GM23338 (cell line): ENCODE measurements around the gene THRB. TPM values are rescaled to one million over a fixed set of nuclear protein-coding genes. Genes with fewer than 3 reads are reported as not detected.
"Not testable (repeated sequence)": the region's sequence is repeated elsewhere in the genome, so short reads cannot be mapped to it uniquely, and the experiment has no call there.

Experiments used
- ATAC-seq: fragments of 200-7000 bp; cut with Tn5 transposase; 3 replicates; pipeline ENCODE4 v1.9.1; 2020
- DNase-seq: peaks from one replicate; pipeline ENCODE4 v3.0.0-alpha.2; 2015; ENCODE audit warnings: low spot score
- H2AFZ ChIP-seq: fragments of 200-600 bp; sonication (generic); 2 replicates; pipeline ENCODE4 v1.8.0; 2016; ENCODE audit warnings: antibody characterized with exemption, mild to moderate bottlenecking, moderate library complexity
- H3F3A ChIP-seq: fragments of 200-600 bp; sonication (generic); replicated peaks from 2 replicates; pipeline ENCODE4 v1.8.0; 2017; ENCODE audit warnings: antibody characterized with exemption, mixed run types, low read depth
- H3K27ac ChIP-seq: fragments of 200-600 bp; sonication (generic); 2 replicates; pipeline ENCODE4 v1.6.1; 2016; ENCODE audit warnings: low read depth
- H3K27me3 ChIP-seq: fragments of 200-600 bp; sonication (generic); 2 replicates; pipeline ENCODE4 v1.8.0; 2016; ENCODE audit warnings: mild to moderate bottlenecking, mixed run types, moderate library complexity; ENCODE audit not compliant: insufficient read depth
- H3K36me3 ChIP-seq: fragments of 200-600 bp; sonication (generic); 2 replicates; pipeline ENCODE4 v1.8.0; 2016; ENCODE audit warnings: mild to moderate bottlenecking; ENCODE audit not compliant: insufficient read depth
- H3K4me1 ChIP-seq: fragments of 200-600 bp; sonication (generic); 2 replicates; pipeline ENCODE4 v1.8.0; 2016; ENCODE audit warnings: mild to moderate bottlenecking, moderate library complexity; ENCODE audit not compliant: insufficient read depth
- H3K4me2 ChIP-seq: fragments of 200-600 bp; sonication (generic); 2 replicates; pipeline ENCODE4 v1.7.1; 2017; ENCODE audit warnings: mixed run types
- H3K4me3 ChIP-seq: fragments of 200-600 bp; sonication (generic); 2 replicates; pipeline ENCODE4 v1.6.1; 2016; ENCODE audit warnings: mixed run types
- H3K79me2 ChIP-seq: fragments of 200-600 bp; sonication (generic); replicated peaks from 2 replicates; pipeline ENCODE4 v1.8.0; 2017; ENCODE audit warnings: mild to moderate bottlenecking; ENCODE audit not compliant: insufficient read depth
- H3K9me2 ChIP-seq: fragments of 200-600 bp; sonication (generic); 2 replicates; pipeline ENCODE4 v1.8.0; 2017; ENCODE audit not compliant: insufficient read depth
- H4K20me1 ChIP-seq: fragments of 200-600 bp; sonication (generic); replicated peaks from 2 replicates; pipeline ENCODE4 v1.8.0; 2017; ENCODE audit warnings: mild to moderate bottlenecking; ENCODE audit not compliant: insufficient read depth
- H3K27ac Mint-ChIP-seq: 2 replicates; pipeline ENCODE4 v1.8.0; 2020; ENCODE audit warnings: inconsistent platforms, mild to moderate bottlenecking, moderate library complexity, mixed read lengths
- H3K27me3 Mint-ChIP-seq: 3 replicates; pipeline ENCODE4 v1.8.0; 2022; ENCODE audit warnings: low read depth, mild to moderate bottlenecking, moderate library complexity, mixed read lengths, inconsistent platforms; ENCODE audit not compliant: insufficient read depth, poor library complexity
- H3K36me3 Mint-ChIP-seq: 3 replicates; pipeline ENCODE4 v1.8.0; 2021; ENCODE audit warnings: low read depth, mild to moderate bottlenecking, inconsistent platforms, moderate library complexity, mixed read lengths
- H3K4me1 Mint-ChIP-seq: 3 replicates; pipeline ENCODE4 v1.8.0; 2020; ENCODE audit warnings: mild to moderate bottlenecking, inconsistent platforms, mixed read lengths
- H3K4me3 Mint-ChIP-seq: 3 replicates; pipeline ENCODE4 v1.8.0; 2021; ENCODE audit warnings: moderate library complexity, mild to moderate bottlenecking, inconsistent platforms, mixed read lengths
- H3K9me3 Mint-ChIP-seq: 3 replicates; pipeline ENCODE4 v1.8.0; 2020; ENCODE audit warnings: moderate library complexity, mild to moderate bottlenecking, inconsistent platforms, mixed read lengths
- JUNB ChIP-seq: IDR thresholded peaks from one replicate; pipeline ENCODE4 v1.6.1; 2016; ENCODE audit warnings: antibody characterized with exemption; ENCODE audit not compliant: unreplicated experiment
- POLR2AphosphoS5 ChIP-seq: IDR thresholded peaks from 2 replicates; pipeline ENCODE4 v1.6.1; 2016; ENCODE audit warnings: antibody characterized with exemption, low read depth
- ZNF114 ChIP-seq: fragments of 250-450 bp; sonication (Bioruptor Pico); IDR thresholded peaks from 2 replicates; pipeline ENCODE4 v1.5.0; 2020; ENCODE audit warnings: mild to moderate bottlenecking, moderate library complexity
- polyA plus RNA-seq: library from polyadenylated mRNA; unstranded; fragments of >200 nt; fragmentation: Nextera tagmentation; extraction: Ambion mirVana; gene quantifications from 2 replicates; pipeline ENCODE4 v1.2.1, GENCODE V29; 2016
- total RNA-seq: library from RNA; depleted of rRNA; stranded (reverse); fragments of >200 nt; shearing (Covaris generic); gene quantifications from 2 replicates; pipeline ENCODE4 v1.2.3, GENCODE V29; 2014
- TF ChIP-seq, protein P1 (sequence below), 2 experiments: fragments of 200-600 bp in 1 of 2; sonication (generic) in 1 of 2; conservative IDR thresholded peaks; 2 replicates each; pipeline versions ENCODE4 v1.5.1 to v1.6.1; 2016 to 2017; ENCODE audit warnings: antibody characterized with exemption in 2 of 2, low read depth in 2 of 2, mild to moderate bottlenecking in 2 of 2, moderate library complexity in 1 of 2
- TF ChIP-seq, protein P2 (sequence below): IDR thresholded peaks from 2 replicates; pipeline ENCODE4 v1.6.1; 2016; ENCODE audit warnings: antibody characterized with exemption
- TF ChIP-seq, protein P3 (sequence below): IDR thresholded peaks from one replicate; pipeline ENCODE4 v1.6.1; 2018; ENCODE audit warnings: antibody characterized with exemption; ENCODE audit not compliant: unreplicated experiment

THRB gene
- total and polyA plus RNA-seq, 2 experiments from 2014 or later, result 1.7 to 3.2 TPM

DNA sequence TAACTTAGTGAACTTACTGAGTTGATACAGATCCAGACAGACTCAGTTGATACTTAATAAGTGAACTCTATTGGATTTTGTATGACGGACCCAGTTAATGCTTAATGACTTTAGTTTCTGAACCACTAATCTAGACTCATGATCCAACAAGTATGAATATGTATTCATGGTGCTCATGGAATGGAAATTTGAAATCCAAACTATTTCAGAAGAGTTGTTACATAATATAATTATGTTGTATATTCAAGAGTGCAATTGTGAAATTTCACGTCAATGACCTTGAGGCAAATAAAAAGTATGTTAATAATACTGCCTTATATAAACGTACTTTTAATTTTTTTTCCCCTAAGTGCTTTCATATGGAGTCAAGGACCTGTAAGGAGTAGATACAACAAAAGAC, 78.8 kb downstream of the THRB start:
- Histone ChIP-seq H4K20me1 (peaks cover 3% of the 10 kb centered on the region), H3K27ac (no peak overlapping the region), H3K4me1 (0 out of 2 replicates have a peak, but pooled peaks cover 4% of the 10 kb centered on the region), H3K79me2 (no peaks in the 10 kb centered on the region), H3K9me2 (no peaks in the 10 kb centered on the region), H3K36me3 (no peaks in the 10 kb centered on the region), H3K4me3 (no peak overlapping the region), H2AFZ (no peak overlapping the region), H3F3A (no peaks in the 10 kb centered on the region), H3K27me3 (no peaks in the 10 kb centered on the region), H3K4me2 (no peak overlapping the region)
- H3K27ac Mint-ChIP-seq, result no peak overlapping the region
- no peaks in the 10 kb centered on the region for H3K36me3 Mint-ChIP-seq
- no peak overlapping the region for H3K4me3 Mint-ChIP-seq
- no peak for DNase-seq
- TF ChIP-seq JUNB (no peak), ZNF114 (no peak), POLR2AphosphoS5 (no peak)
- TF ChIP-seq, protein P1, sequence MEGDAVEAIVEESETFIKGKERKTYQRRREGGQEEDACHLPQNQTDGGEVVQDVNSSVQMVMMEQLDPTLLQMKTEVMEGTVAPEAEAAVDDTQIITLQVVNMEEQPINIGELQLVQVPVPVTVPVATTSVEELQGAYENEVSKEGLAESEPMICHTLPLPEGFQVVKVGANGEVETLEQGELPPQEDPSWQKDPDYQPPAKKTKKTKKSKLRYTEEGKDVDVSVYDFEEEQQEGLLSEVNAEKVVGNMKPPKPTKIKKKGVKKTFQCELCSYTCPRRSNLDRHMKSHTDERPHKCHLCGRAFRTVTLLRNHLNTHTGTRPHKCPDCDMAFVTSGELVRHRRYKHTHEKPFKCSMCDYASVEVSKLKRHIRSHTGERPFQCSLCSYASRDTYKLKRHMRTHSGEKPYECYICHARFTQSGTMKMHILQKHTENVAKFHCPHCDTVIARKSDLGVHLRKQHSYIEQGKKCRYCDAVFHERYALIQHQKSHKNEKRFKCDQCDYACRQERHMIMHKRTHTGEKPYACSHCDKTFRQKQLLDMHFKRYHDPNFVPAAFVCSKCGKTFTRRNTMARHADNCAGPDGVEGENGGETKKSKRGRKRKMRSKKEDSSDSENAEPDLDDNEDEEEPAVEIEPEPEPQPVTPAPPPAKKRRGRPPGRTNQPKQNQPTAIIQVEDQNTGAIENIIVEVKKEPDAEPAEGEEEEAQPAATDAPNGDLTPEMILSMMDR (conservative IDR thresholded peaks at IDR 0.05; ENCODE audit: low read depth in 2 of 2), result no peak
- TF ChIP-seq, protein P2, sequence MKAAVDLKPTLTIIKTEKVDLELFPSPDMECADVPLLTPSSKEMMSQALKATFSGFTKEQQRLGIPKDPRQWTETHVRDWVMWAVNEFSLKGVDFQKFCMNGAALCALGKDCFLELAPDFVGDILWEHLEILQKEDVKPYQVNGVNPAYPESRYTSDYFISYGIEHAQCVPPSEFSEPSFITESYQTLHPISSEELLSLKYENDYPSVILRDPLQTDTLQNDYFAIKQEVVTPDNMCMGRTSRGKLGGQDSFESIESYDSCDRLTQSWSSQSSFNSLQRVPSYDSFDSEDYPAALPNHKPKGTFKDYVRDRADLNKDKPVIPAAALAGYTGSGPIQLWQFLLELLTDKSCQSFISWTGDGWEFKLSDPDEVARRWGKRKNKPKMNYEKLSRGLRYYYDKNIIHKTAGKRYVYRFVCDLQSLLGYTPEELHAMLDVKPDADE, result no peak
- TF ChIP-seq, protein P3, sequence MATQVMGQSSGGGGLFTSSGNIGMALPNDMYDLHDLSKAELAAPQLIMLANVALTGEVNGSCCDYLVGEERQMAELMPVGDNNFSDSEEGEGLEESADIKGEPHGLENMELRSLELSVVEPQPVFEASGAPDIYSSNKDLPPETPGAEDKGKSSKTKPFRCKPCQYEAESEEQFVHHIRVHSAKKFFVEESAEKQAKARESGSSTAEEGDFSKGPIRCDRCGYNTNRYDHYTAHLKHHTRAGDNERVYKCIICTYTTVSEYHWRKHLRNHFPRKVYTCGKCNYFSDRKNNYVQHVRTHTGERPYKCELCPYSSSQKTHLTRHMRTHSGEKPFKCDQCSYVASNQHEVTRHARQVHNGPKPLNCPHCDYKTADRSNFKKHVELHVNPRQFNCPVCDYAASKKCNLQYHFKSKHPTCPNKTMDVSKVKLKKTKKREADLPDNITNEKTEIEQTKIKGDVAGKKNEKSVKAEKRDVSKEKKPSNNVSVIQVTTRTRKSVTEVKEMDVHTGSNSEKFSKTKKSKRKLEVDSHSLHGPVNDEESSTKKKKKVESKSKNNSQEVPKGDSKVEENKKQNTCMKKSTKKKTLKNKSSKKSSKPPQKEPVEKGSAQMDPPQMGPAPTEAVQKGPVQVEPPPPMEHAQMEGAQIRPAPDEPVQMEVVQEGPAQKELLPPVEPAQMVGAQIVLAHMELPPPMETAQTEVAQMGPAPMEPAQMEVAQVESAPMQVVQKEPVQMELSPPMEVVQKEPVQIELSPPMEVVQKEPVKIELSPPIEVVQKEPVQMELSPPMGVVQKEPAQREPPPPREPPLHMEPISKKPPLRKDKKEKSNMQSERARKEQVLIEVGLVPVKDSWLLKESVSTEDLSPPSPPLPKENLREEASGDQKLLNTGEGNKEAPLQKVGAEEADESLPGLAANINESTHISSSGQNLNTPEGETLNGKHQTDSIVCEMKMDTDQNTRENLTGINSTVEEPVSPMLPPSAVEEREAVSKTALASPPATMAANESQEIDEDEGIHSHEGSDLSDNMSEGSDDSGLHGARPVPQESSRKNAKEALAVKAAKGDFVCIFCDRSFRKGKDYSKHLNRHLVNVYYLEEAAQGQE, result no peak
- peaks cover 5% of the 10 kb centered on the region; the same call in 2 of the 3 replicates for H3K4me1 Mint-ChIP-seq
- no peaks in the 10 kb centered on the region for H3K27me3 Mint-ChIP-seq
- H3K9me3 Mint-ChIP-seq, result no peaks in the 10 kb centered on the region
- ATAC-seq, result no peak

DNA sequence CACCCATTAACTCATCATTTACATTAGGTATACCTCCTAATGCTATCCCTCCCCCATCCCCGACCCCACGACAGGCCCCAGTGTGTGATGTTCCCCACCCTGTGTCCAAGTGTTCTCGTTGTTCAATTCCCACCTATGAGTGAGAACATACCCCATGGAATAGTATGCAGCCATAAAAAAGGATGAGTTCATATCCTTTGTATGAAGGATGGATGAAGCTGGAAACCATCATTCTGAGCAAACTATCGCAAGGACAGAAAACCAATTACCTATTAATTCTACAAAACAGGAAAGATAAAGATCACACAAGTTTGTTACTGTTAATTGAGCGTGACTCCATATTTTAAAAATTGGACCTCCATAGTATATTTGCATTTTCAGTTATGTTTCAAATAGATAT, 81.0 kb downstream of the THRB start:
- not testable (repeated sequence) for H3K4me1 ChIP-seq, H3K4me1 Mint-ChIP-seq, H3K36me3 Mint-ChIP-seq, H3K27me3 ChIP-seq, DNase-seq, H3K9me2 ChIP-seq, H3K27ac ChIP-seq, H3K27ac Mint-ChIP-seq, H4K20me1 ChIP-seq, H3K4me3 ChIP-seq, H3K79me2 ChIP-seq, H3K4me2 ChIP-seq, H3K4me3 Mint-ChIP-seq, H3K36me3 ChIP-seq, ATAC-seq, H3F3A ChIP-seq, H3K9me3 Mint-ChIP-seq, H2AFZ ChIP-seq, H3K27me3 Mint-ChIP-seq
